ENCODE results near the gene CYP3A4.
"Not testable (repeated sequence)": the region's sequence is repeated elsewhere in the genome, so short reads cannot be mapped to it uniquely, and the experiment has no call there.

The CYP3A4 gene

DNA sequence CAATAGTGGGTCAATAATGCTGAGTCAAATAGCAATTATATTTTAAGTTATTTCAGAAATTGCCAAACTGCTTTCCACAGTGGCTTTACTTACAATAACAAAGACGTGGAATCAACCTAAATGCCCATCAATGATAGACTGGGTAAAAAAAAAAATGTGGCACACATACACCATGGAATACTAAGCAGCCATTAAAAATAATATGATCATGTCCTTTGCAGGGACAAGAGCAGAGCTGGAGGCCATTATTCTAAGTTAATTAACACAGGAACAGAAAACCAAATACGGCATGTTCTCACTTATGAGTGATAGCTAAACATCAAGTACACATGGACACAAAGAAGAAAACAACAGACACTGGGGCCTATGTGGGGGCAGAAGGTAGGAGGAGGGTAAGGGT is 15.0 kb upstream of the CYP3A4 start:
- no peak overlapping the region for H3K4ac ChIP-seq (ENCODE audit: low read depth, low read length)
- no peak overlapping the region for H2BK15ac ChIP-seq (replicated peaks; ENCODE audit: low read depth)
- no peaks in the 10 kb centered on the region for H3K4me1 ChIP-seq (ENCODE audit: control insufficient read depth, low read depth, low read length)
- no peak overlapping the region for H3K4me2 ChIP-seq (ENCODE audit: low read length)
- no peak for DNase-seq
- no peaks in the 10 kb centered on the region for H3K79me2 ChIP-seq (ENCODE audit: control insufficient read depth, insufficient read depth, low read length)
- no peak overlapping the region for H3K9ac ChIP-seq (ENCODE audit: low read length)
- no peak overlapping the region for H3K4me3 ChIP-seq (ENCODE audit: low read length)
- WGBS (ENCODE audit: extremely low coverage, insufficient coverage, low lambda C conversion rate) = no CpG with 5 or more reads among the region's 2 CpGs
- H2AK5ac ChIP-seq (ENCODE audit: low read length) = no peak overlapping the region
- no peak overlapping the region for H3K27ac ChIP-seq (ENCODE audit: low read depth, low read length)
- H3K36me3 ChIP-seq (ENCODE audit: control insufficient read depth, insufficient read depth, low read length) = no peaks in the 10 kb centered on the region
- H2BK5ac ChIP-seq (ENCODE audit: low read length) = no peak overlapping the region
- no peak overlapping the region for H3K23ac ChIP-seq (ENCODE audit: low read length)
- H4K8ac ChIP-seq (ENCODE audit: low read depth, low read length) = no peak overlapping the region
- no peaks in the 10 kb centered on the region for H3K27me3 ChIP-seq (ENCODE audit: insufficient read depth, low read length, poor library complexity)
- no peak overlapping the region for H4K5ac ChIP-seq (ENCODE audit: low read length)
- H2BK120ac ChIP-seq (ENCODE audit: low read depth, low read length) = no peak overlapping the region
- H3K56ac ChIP-seq (ENCODE audit: low read length) = no peak overlapping the region
- H3K79me1 ChIP-seq (ENCODE audit: low read length) = no peaks in the 10 kb centered on the region
- no peak overlapping the region for H3K18ac ChIP-seq (ENCODE audit: low read length)

DNA sequence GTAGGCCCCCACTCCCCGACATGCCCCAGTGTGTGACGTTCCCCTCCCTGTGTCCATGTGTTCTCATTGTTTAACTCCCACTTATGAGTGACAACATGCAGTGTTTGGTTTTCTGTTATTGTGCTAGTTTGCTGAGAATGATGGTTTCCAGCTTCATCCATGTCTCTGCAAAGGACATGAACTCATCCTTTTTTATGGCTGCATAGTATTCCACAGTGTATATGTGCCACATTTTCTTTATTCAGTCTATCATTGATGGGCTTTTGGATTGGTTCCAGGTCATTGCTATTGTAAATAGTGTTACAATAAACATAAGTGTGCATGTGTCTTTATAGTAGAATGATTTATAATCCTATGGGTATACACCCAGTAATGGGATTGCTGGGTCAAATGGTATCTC is 11.9 kb upstream of the CYP3A4 start:
- not testable (repeated sequence) for H3K9ac ChIP-seq (ENCODE audit: low read length); H3K4me2 ChIP-seq (ENCODE audit: low read length); H3K18ac ChIP-seq (ENCODE audit: low read length); H2BK15ac ChIP-seq (replicated peaks; ENCODE audit: low read depth); H3K79me2 ChIP-seq (ENCODE audit: control insufficient read depth, insufficient read depth, low read length); H2BK120ac ChIP-seq (ENCODE audit: low read depth, low read length); H2BK5ac ChIP-seq (ENCODE audit: low read length); H3K27me3 ChIP-seq (ENCODE audit: insufficient read depth, low read length, poor library complexity); H3K79me1 ChIP-seq (ENCODE audit: low read length); H3K36me3 ChIP-seq (ENCODE audit: control insufficient read depth, insufficient read depth, low read length); H4K8ac ChIP-seq (ENCODE audit: low read depth, low read length); H3K23ac ChIP-seq (ENCODE audit: low read length); H3K27ac ChIP-seq (ENCODE audit: low read depth, low read length); H3K4me3 ChIP-seq (ENCODE audit: low read length); H3K56ac ChIP-seq (ENCODE audit: low read length); H3K4ac ChIP-seq (ENCODE audit: low read depth, low read length); H4K5ac ChIP-seq (ENCODE audit: low read length); DNase-seq; H3K4me1 ChIP-seq (ENCODE audit: control insufficient read depth, low read depth, low read length); H2AK5ac ChIP-seq (ENCODE audit: low read length)
- WGBS (ENCODE audit: extremely low coverage, insufficient coverage, low lambda C conversion rate) = no CpG with 5 or more reads among the region's 2 CpGs

DNA sequence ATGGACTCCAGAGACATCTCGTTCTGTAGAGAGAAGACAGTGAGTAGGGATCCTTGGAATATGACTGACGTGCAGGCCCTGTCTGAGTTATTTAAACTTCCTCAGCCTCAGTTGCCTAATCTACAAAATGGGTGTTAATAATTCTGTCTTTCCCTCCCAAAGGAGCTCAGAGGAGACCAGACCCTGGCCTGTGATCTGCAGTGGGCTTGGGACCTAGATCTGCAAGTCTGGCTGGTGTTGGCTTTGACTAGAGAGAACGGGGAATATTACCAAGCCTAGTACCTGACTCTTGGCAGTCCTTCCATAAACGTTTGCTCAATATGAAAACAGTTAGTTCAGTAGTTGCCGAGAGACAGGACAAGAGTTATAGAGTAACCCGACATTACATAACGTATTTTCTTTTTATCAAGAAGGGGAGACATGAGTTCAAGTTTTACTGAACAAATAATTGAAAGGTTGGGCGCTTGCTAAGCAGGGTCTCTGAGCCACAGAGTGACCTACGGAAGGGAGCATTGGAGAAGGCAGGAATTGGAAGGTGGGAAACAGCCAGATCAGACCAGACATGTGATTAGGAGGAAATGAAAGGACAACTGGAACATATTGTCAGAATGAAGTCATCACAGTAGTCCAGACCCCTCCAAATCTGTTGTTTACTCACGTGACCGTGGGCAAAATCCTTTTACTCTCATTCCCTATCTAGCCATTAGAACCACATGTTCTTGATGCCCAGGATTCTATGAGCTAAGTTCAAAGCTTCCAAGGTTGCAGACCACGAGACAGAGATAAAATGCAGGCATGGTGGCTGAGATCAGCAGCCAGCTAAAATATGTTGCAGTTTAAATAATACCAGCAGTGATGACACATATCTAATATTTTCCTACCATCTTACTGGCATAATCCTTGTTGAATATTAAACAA is 10.9 kb upstream of the CYP3A4 start:
- Histone ChIP-seq H3K23ac (ENCODE audit: low read length) (no peak overlapping the region), H3K18ac (ENCODE audit: low read length) (no peak overlapping the region), H3K27ac (ENCODE audit: low read depth, low read length) (no peak overlapping the region), H4K5ac (ENCODE audit: low read length) (no peak overlapping the region), H3K79me2 (ENCODE audit: control insufficient read depth, insufficient read depth, low read length) (no peaks in the 10 kb centered on the region), H3K4me3 (ENCODE audit: low read length) (no peak overlapping the region), H3K4me2 (ENCODE audit: low read length) (no peak overlapping the region), H2BK5ac (ENCODE audit: low read length) (no peak overlapping the region), H2BK15ac (replicated peaks; ENCODE audit: low read depth) (no peak overlapping the region), H3K56ac (ENCODE audit: low read length) (no peak overlapping the region), H3K27me3 (ENCODE audit: insufficient read depth, low read length, poor library complexity) (no peaks in the 10 kb centered on the region), H3K4me1 (ENCODE audit: control insufficient read depth, low read depth, low read length) (no peaks in the 10 kb centered on the region), H3K79me1 (ENCODE audit: low read length) (no peaks in the 10 kb centered on the region), H2BK120ac (ENCODE audit: low read depth, low read length) (no peak overlapping the region), H3K4ac (ENCODE audit: low read depth, low read length) (no peak overlapping the region), H4K8ac (ENCODE audit: low read depth, low read length) (no peak overlapping the region), H3K36me3 (ENCODE audit: control insufficient read depth, insufficient read depth, low read length) (no peaks in the 10 kb centered on the region), H3K9ac (ENCODE audit: low read length) (no peak overlapping the region), H2AK5ac (ENCODE audit: low read length) (no peak overlapping the region)
- no CpG with 5 or more reads among the region's 12 CpGs for WGBS (ENCODE audit: extremely low coverage, insufficient coverage, low lambda C conversion rate)
- no peak for DNase-seq

DNA sequence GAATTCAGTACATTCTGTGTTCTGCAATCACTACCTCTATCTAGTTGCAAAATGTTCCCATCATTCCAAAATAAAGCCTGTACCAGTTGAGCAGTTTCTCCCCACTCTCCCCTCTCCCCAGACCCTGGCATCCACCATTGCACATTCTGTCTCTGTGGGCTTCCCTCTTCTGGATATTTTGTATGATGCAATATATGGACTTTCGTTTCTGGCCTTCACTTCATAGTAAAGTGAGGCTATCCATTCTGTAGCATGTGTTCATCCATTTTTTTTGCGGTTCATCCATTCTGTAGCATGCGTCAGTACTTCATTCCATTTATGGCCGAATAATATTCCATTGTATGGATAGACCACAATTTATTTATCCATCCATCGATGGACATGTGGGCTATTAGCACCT is 9.5 kb upstream of the CYP3A4 start:
- no peak overlapping the region for H4K8ac ChIP-seq (ENCODE audit: low read depth, low read length)
- H3K79me2 ChIP-seq (ENCODE audit: control insufficient read depth, insufficient read depth, low read length) = no peaks in the 10 kb centered on the region
- no CpG with 5 or more reads among the region's 5 CpGs for WGBS (ENCODE audit: extremely low coverage, insufficient coverage, low lambda C conversion rate)
- H3K4me1 ChIP-seq (ENCODE audit: control insufficient read depth, low read depth, low read length) = no peaks in the 10 kb centered on the region
- no peak overlapping the region for H4K5ac ChIP-seq (ENCODE audit: low read length)
- no peak for DNase-seq
- H3K4ac ChIP-seq (ENCODE audit: low read depth, low read length) = no peak overlapping the region
- H2AK5ac ChIP-seq (ENCODE audit: low read length) = no peak overlapping the region
- no peaks in the 10 kb centered on the region for H3K36me3 ChIP-seq (ENCODE audit: control insufficient read depth, insufficient read depth, low read length)
- no peak overlapping the region for H3K23ac ChIP-seq (ENCODE audit: low read length)
- H2BK15ac ChIP-seq (replicated peaks; ENCODE audit: low read depth) = no peak overlapping the region
- H3K4me2 ChIP-seq (ENCODE audit: low read length) = no peak overlapping the region
- no peak overlapping the region for H2BK5ac ChIP-seq (ENCODE audit: low read length)
- H3K9ac ChIP-seq (ENCODE audit: low read length) = no peak overlapping the region
- H3K27me3 ChIP-seq (ENCODE audit: insufficient read depth, low read length, poor library complexity) = no peaks in the 10 kb centered on the region
- H3K56ac ChIP-seq (ENCODE audit: low read length) = no peak overlapping the region
- H2BK120ac ChIP-seq (ENCODE audit: low read depth, low read length) = no peak overlapping the region
- H3K27ac ChIP-seq (ENCODE audit: low read depth, low read length) = no peak overlapping the region
- H3K4me3 ChIP-seq (ENCODE audit: low read length) = no peak overlapping the region
- H3K18ac ChIP-seq (ENCODE audit: low read length) = no peak overlapping the region
- H3K79me1 ChIP-seq (ENCODE audit: low read length) = no peaks in the 10 kb centered on the region

DNA sequence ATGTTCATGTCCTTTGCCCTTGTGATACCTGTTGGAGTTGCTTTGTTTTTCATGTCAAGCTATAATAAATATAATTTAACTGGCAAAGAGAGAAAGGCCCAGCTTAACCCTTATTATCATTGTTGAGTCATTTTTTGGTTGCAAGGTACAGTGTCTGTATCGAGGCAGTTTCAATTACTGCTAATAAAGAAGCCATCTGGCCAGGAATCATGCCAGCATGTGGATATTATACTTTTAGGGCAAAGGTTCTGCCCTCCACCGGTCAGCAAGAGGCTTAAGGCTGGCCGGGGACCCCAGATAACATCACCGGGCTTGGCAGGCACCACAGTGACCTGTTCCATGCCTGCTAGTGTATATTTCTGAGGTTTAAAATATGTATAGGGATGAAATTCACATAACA is 9.0 kb upstream of the CYP3A4 start:
- Histone ChIP-seq H3K4ac (ENCODE audit: low read depth, low read length) (no peak overlapping the region), H3K9ac (ENCODE audit: low read length) (no peak overlapping the region)
- WGBS (ENCODE audit: extremely low coverage, insufficient coverage, low lambda C conversion rate) = no CpG with 5 or more reads among the region's 4 CpGs

More for the DNA sequence above, 9.0 kb upstream of the CYP3A4 start:
- H3K36me3 ChIP-seq (ENCODE audit: control insufficient read depth, insufficient read depth, low read length) = no peaks in the 10 kb centered on the region
- H2BK120ac ChIP-seq (ENCODE audit: low read depth, low read length) = no peak overlapping the region
- H2BK5ac ChIP-seq (ENCODE audit: low read length) = no peak overlapping the region
- no peak for DNase-seq
- H3K18ac ChIP-seq (ENCODE audit: low read length) = no peak overlapping the region
- no peak overlapping the region for H3K4me2 ChIP-seq (ENCODE audit: low read length)
- no peaks in the 10 kb centered on the region for H3K27me3 ChIP-seq (ENCODE audit: insufficient read depth, low read length, poor library complexity)
- no peaks in the 10 kb centered on the region for H3K79me1 ChIP-seq (ENCODE audit: low read length)
- no peak overlapping the region for H3K27ac ChIP-seq (ENCODE audit: low read depth, low read length)
- H3K23ac ChIP-seq (ENCODE audit: low read length) = no peak overlapping the region
- no peak overlapping the region for H3K56ac ChIP-seq (ENCODE audit: low read length)
- H2AK5ac ChIP-seq (ENCODE audit: low read length) = no peak overlapping the region
- H3K4me3 ChIP-seq (ENCODE audit: low read length) = no peak overlapping the region
- no peak overlapping the region for H4K5ac ChIP-seq (ENCODE audit: low read length)
- no peaks in the 10 kb centered on the region for H3K79me2 ChIP-seq (ENCODE audit: control insufficient read depth, insufficient read depth, low read length)
- no peak overlapping the region for H2BK15ac ChIP-seq (replicated peaks; ENCODE audit: low read depth)
- no peaks in the 10 kb centered on the region for H3K4me1 ChIP-seq (ENCODE audit: control insufficient read depth, low read depth, low read length)
- H4K8ac ChIP-seq (ENCODE audit: low read depth, low read length) = no peak overlapping the region
